Measurements from ENCODE around the gene TRAK1.

DNA sequence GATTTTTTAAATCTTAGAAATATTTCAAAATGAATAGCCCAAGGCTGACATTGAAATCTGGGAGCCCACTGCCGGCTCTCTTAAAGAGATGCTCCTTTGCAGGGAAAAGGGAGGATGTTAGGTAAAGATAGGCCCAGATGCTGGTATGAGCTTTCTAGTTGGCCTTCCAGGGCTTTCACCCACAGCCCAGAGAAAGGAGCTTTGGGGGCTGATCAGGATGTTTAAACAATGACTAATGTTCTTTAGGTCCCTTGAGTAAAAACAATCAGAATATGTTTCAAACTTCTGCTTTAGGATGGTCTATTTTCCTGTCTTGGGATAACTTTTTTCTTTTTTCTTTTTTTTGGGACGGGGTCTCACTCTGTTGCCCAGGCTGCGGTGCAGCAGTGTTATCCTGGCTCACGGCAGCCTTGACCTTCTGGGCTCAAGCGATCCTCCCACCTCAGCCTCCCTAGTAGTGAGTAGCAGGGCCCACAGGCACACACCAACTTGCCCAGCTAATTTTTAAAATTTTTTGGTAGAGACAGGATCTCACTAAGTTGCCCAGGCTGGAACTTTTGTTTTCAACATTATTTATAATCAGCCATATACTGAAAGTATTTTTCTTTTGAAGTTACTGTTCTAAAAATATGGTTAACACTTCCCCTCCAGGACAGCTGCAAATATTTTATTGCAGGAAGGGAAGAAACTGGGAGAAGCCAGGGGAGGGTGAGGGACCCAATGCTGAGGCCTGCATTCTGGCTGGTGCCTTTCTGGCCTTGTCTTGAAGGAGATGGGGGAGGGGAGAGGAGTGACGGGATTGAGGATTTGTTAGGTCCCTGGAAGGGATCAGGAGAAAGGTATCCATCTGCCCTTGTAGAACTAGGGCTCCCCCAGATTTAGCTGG, 70.1 kb downstream of the TRAK1 start:
- no peak for TF ChIP-seq ZNF384 (IDR thresholded peaks at IDR 0.05)
- TF ChIP-seq FOXK2 (IDR thresholded peaks at IDR 0.05), result no peak
- no peak for TF ChIP-seq BHLHE40 (IDR thresholded peaks at IDR 0.05; ENCODE audit: borderline replicate concordance)
- TF ChIP-seq CTBP1 (IDR thresholded peaks at IDR 0.05; ENCODE audit: borderline replicate concordance), result no peak
- no peak for TF ChIP-seq SP1 (IDR thresholded peaks at IDR 0.05)
- no peak for TF ChIP-seq FOXM1 (IDR thresholded peaks at IDR 0.05; ENCODE audit: borderline replicate concordance)
- no peak for TF ChIP-seq LEF1 (IDR thresholded peaks at IDR 0.05; ENCODE audit: borderline replicate concordance)
- TF ChIP-seq HDGF (IDR thresholded peaks at IDR 0.05; ENCODE audit: borderline replicate concordance), result no peak
- TF ChIP-seq SUZ12 (IDR thresholded peaks at IDR 0.05), result no peak
- TF ChIP-seq, protein P1, sequence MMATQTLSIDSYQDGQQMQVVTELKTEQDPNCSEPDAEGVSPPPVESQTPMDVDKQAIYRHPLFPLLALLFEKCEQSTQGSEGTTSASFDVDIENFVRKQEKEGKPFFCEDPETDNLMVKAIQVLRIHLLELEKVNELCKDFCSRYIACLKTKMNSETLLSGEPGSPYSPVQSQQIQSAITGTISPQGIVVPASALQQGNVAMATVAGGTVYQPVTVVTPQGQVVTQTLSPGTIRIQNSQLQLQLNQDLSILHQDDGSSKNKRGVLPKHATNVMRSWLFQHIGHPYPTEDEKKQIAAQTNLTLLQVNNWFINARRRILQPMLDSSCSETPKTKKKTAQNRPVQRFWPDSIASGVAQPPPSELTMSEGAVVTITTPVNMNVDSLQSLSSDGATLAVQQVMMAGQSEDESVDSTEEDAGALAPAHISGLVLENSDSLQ (IDR thresholded peaks at IDR 0.05), result no peak
- TF ChIP-seq ELF4 (IDR thresholded peaks at IDR 0.05), result no peak
- no peak for TF ChIP-seq NFRKB (IDR thresholded peaks at IDR 0.05)

Measured in HEK293T (cell line).